ENCODE results near the gene HNMT.
"Not testable (repeated sequence)": the region's sequence is repeated elsewhere in the genome, so short reads cannot be mapped to it uniquely, and the experiment has no call there.

HNMT gene

DNA sequence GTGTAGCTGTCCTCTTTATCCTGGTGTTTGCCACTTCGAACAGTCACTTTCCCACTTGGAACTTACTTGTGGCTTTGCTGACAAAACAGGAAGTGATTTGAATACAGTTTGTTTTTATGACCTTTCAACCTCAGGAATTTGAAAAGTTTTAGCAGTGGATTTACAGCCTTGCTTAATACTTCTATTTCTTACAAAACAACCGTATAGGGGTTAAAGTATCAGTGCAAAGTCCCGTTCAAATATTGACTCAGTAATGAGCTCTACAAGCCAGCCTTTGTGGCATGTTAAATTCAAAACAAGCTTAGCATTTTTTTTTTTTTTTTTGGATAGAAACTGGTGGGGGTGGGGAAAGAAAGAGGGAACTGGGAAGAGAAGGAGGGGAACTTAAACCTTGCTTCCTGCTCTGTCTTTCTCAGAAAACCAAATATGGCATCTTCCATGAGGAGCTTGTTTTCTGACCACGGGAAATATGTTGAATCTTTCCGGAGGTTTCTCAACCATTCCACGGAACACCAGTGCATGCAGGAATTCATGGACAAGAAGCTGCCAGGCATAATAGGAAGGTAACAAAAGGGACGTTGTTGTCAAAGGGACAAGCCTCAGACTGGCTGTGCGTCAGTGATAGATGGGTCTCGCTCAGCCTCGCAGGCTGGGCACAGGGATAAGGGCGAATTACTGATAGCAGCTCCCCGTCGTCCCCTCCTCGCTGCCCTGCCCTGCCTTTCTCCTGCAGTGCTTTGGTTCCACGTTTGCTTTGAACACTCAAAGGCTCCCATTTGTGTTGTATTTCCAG lies at the start of gene HNMT:
TSS of gene HNMT (plus strand) at position 408 of the 793 bp plus-strand sequence. CDS start at position 427, 19 bp downstream.
- no peak within 1 kb of the TSS for H3K27ac ChIP-seq
- H2AFZ ChIP-seq (ENCODE audit: low read depth), result no peak within 1 kb of the TSS
- H3K4me1 ChIP-seq (ENCODE audit: low read depth, poor library complexity, severe bottlenecking), result no peaks in the 10 kb centered on the region
- no peak within 1 kb of the TSS for H3K4me2 ChIP-seq
- H4K20me1 ChIP-seq (ENCODE audit: insufficient read depth), result no peaks in the 10 kb centered on the region
- H3K9ac ChIP-seq, result no peak within 1 kb of the TSS
- H3K36me3 ChIP-seq (ENCODE audit: insufficient read depth), result no peaks in the 10 kb centered on the region
- TF ChIP-seq, protein P1, sequence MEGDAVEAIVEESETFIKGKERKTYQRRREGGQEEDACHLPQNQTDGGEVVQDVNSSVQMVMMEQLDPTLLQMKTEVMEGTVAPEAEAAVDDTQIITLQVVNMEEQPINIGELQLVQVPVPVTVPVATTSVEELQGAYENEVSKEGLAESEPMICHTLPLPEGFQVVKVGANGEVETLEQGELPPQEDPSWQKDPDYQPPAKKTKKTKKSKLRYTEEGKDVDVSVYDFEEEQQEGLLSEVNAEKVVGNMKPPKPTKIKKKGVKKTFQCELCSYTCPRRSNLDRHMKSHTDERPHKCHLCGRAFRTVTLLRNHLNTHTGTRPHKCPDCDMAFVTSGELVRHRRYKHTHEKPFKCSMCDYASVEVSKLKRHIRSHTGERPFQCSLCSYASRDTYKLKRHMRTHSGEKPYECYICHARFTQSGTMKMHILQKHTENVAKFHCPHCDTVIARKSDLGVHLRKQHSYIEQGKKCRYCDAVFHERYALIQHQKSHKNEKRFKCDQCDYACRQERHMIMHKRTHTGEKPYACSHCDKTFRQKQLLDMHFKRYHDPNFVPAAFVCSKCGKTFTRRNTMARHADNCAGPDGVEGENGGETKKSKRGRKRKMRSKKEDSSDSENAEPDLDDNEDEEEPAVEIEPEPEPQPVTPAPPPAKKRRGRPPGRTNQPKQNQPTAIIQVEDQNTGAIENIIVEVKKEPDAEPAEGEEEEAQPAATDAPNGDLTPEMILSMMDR (conservative IDR thresholded peaks at IDR 0.05; ENCODE audit: low read depth, low read length), result no peak
- no peak within 1 kb of the TSS for H3K4me3 ChIP-seq (IDR thresholded peaks at IDR 0.05; ENCODE audit: insufficient read depth, low read depth, low read length)
- no peaks in the 10 kb centered on the region for H3K79me2 ChIP-seq (ENCODE audit: insufficient read depth, low read depth)
- H3K27me3 ChIP-seq (ENCODE audit: insufficient read depth, low read depth), result no peaks in the 10 kb centered on the region

DNA sequence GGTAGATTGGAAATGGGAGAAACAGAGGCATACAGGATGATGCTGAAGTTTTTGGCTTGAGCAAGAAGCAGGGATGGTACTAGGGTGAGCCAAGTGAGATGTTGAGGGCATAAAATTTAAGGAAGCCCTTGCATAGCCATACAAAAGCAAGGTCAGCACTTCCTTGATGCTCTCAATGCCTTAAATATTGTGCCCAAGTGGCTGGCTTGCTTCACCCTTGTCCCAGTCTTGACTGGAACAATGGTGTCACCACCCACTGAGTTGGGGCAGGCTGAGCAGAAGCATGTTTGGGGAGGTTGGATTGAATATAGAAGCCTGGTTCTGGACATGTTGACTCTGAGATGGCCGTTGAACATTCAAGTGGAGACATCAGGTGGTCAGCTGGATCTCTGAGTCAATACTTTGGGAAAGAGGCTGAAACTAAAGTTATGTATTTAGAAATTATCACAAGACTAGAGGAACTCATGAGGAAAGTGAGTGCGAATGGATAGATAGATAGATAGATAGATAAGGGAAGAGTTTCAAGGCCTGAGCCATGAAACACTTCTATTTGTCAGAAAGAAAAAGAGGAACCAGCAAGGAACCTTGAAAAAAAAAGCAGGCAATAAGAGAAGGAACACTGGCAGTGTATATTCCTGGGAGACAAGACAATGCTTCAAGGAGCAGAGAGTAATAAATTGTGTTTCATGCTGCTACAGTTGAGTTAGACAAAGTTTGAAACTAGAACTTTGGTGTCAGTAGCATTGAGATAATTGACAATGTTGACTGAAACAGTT lies 43.0 kb upstream of the HNMT start:
- TF ChIP-seq, protein P1 (conservative IDR thresholded peaks at IDR 0.05; ENCODE audit: low read depth, low read length), result no peak
- H3K4me2 ChIP-seq, result no peak overlapping the region
- no peaks in the 10 kb centered on the region for H4K20me1 ChIP-seq (ENCODE audit: insufficient read depth)
- H3K27ac ChIP-seq, result no peak overlapping the region
- peaks cover 26% of the 10 kb centered on the region for H3K4me1 ChIP-seq (ENCODE audit: low read depth, poor library complexity, severe bottlenecking)
- H2AFZ ChIP-seq (ENCODE audit: low read depth), result no peak overlapping the region; the same call in 1 of the 2 replicates
- H3K79me2 ChIP-seq (ENCODE audit: insufficient read depth, low read depth), result no peaks in the 10 kb centered on the region
- H3K9ac ChIP-seq, result no peak overlapping the region
- no peaks in the 10 kb centered on the region for H3K27me3 ChIP-seq (ENCODE audit: insufficient read depth, low read depth)
- no peak overlapping the region for H3K4me3 ChIP-seq (IDR thresholded peaks at IDR 0.05; ENCODE audit: insufficient read depth, low read depth, low read length)
- no peaks in the 10 kb centered on the region for H3K36me3 ChIP-seq (ENCODE audit: insufficient read depth)

DNA sequence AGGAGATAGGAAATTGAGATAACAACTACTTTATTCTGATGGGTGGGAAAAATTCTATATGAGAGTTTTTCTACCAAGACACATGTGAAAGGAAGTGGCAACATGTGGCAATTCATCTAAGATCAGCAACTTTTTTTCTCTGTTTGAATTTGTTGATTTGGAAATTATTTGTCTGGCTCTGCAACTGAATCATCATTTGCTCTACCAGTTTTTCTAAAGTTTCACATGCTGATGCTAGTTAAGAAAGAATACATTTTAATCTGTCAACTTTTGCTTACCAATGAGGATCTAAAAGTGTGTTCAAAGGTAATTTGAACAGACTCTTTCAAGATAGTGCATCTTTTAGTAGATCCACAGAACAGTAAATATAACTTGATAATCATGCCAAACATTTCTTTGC lies 42.1 kb upstream of the HNMT start:
- H3K4me3 ChIP-seq (IDR thresholded peaks at IDR 0.05; ENCODE audit: insufficient read depth, low read depth, low read length); H3K79me2 ChIP-seq (ENCODE audit: insufficient read depth, low read depth); H3K27me3 ChIP-seq (ENCODE audit: insufficient read depth, low read depth): not testable (repeated sequence)

DNA sequence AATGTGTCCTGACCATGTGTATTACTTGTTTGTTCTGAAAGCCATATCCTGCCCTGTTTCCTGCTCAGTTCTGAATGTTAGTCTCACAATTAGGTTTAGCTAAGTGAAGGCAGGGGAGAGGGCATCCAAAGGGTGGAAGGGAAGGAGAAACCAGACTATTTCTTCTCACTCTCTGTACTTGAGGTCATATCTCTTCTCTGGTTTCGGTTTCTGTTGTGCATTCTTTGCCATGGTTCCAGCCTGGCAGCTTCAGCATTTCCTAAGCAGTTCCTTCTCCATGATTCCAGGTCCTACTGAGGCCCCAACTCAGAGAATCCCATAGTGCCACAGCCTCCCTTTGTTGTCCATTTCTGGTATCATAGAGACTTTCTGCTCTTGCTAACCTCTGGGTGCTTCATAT lies 40.3 kb upstream of the HNMT start:
- Histone ChIP-seq H4K20me1 (ENCODE audit: insufficient read depth) (no peaks in the 10 kb centered on the region), H3K27ac (no peak overlapping the region), H3K36me3 (ENCODE audit: insufficient read depth) (no peaks in the 10 kb centered on the region), H3K27me3 (ENCODE audit: insufficient read depth, low read depth) (no peaks in the 10 kb centered on the region), H3K4me2 (no peak overlapping the region), H2AFZ (ENCODE audit: low read depth) (no peak overlapping the region), H3K79me2 (ENCODE audit: insufficient read depth, low read depth) (no peaks in the 10 kb centered on the region), H3K9ac (no peak overlapping the region), H3K4me1 (ENCODE audit: low read depth, poor library complexity, severe bottlenecking) (peaks cover 26% of the 10 kb centered on the region), H3K4me3 (IDR thresholded peaks at IDR 0.05; ENCODE audit: insufficient read depth, low read depth, low read length) (no peak overlapping the region)
- TF ChIP-seq, protein P1 (conservative IDR thresholded peaks at IDR 0.05; ENCODE audit: low read depth, low read length), result no peak

More for the DNA sequence above, 42.1 kb upstream of the HNMT start:
- H3K27ac ChIP-seq; H4K20me1 ChIP-seq (ENCODE audit: insufficient read depth); H3K9ac ChIP-seq; H3K36me3 ChIP-seq (ENCODE audit: insufficient read depth); H2AFZ ChIP-seq (ENCODE audit: low read depth): not testable (repeated sequence)
- Histone ChIP-seq H3K4me1 (ENCODE audit: low read depth, poor library complexity, severe bottlenecking) (peaks cover 26% of the 10 kb centered on the region), H3K4me2 (0 out of 2 replicates have a peak overlapping the region, but pooled peaks have one; percentile 3)

Measured in KMS-11 (cell line).